ENCODE data around the gene GRIA1.

- TF ChIP-seq TCF7L2 (IDR thresholded peaks at IDR 0.05; ENCODE audit: low read depth, low read length) (no peak), CTCF (IDR thresholded peaks at IDR 0.05) (no peak), SIN3A (IDR thresholded peaks at IDR 0.05; ENCODE audit: borderline replicate concordance, insufficient read depth, low read depth, low read length) (no peak)
- TF ChIP-seq, protein P1, sequence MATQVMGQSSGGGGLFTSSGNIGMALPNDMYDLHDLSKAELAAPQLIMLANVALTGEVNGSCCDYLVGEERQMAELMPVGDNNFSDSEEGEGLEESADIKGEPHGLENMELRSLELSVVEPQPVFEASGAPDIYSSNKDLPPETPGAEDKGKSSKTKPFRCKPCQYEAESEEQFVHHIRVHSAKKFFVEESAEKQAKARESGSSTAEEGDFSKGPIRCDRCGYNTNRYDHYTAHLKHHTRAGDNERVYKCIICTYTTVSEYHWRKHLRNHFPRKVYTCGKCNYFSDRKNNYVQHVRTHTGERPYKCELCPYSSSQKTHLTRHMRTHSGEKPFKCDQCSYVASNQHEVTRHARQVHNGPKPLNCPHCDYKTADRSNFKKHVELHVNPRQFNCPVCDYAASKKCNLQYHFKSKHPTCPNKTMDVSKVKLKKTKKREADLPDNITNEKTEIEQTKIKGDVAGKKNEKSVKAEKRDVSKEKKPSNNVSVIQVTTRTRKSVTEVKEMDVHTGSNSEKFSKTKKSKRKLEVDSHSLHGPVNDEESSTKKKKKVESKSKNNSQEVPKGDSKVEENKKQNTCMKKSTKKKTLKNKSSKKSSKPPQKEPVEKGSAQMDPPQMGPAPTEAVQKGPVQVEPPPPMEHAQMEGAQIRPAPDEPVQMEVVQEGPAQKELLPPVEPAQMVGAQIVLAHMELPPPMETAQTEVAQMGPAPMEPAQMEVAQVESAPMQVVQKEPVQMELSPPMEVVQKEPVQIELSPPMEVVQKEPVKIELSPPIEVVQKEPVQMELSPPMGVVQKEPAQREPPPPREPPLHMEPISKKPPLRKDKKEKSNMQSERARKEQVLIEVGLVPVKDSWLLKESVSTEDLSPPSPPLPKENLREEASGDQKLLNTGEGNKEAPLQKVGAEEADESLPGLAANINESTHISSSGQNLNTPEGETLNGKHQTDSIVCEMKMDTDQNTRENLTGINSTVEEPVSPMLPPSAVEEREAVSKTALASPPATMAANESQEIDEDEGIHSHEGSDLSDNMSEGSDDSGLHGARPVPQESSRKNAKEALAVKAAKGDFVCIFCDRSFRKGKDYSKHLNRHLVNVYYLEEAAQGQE (IDR thresholded peaks at IDR 0.05; ENCODE audit: insufficient read depth in 1 of 2, low read depth in 2 of 2, low read length in 1 of 2), result no peak
These were observed 69.5 kb downstream of the GRIA1 start for GRCh38 chr5:153559926-153560325.
